H1 (cell line): ENCODE data around the gene PBX3. TPM values are rescaled to one million over a fixed set of nuclear protein-coding genes. Genes with fewer than 3 reads are reported as not detected.

Experiments
- RBBP5 ChIP-seq: IDR thresholded peaks from 2 replicates; pipeline ENCODE4 v1.7.1; 2012; ENCODE audit warnings: low read depth, mild to moderate bottlenecking, inconsistent platforms, low read length, moderate library complexity, borderline replicate concordance
- polyA plus RNA-seq, 7 experiments: library from polyadenylated mRNA; depleted of rRNA in 3 of 7; stranded (reverse) in 5 of 7; unstranded in 2 of 7; fragments of >200 nt in 5 of 7; fragments of 200-250 nt in 2 of 7; gene quantifications; 1 replicate in 5 of 7; 2 replicates in 1 of 7; 4 replicates in 1 of 7; pipeline versions ENCODE4 v1.2.1 to v1.2.3, GENCODE V29; 2011 to 2013; ENCODE audit warnings: missing spikeins in 2 of 7, mixed read lengths in 2 of 7
- total RNA-seq: library from RNA; stranded (reverse); fragmentation: NEBNext Ultra II Directional; extraction: Animal tissue kit (Norgen Biotek cat#: 25700); gene quantifications from 2 replicates; pipeline ENCODE4 v1.2.1, GENCODE V29; 2021
- TF ChIP-seq, protein P1 (sequence below): fragments of 300-600 bp; sonication (generic); IDR thresholded peaks from 2 replicates; pipeline ENCODE4 v1.7.1; 2012; ENCODE audit warnings: low read length, moderate library complexity, mild to moderate bottlenecking, inconsistent platforms; ENCODE audit not compliant: insufficient replicate concordance

The PBX3 gene
- total and polyA plus RNA-seq, 2 of the 8 experiments (the other 6 are each of a cell fraction or from before 2014, with no cell fraction given) = 22.7 to 44.3 TPM

DNA sequence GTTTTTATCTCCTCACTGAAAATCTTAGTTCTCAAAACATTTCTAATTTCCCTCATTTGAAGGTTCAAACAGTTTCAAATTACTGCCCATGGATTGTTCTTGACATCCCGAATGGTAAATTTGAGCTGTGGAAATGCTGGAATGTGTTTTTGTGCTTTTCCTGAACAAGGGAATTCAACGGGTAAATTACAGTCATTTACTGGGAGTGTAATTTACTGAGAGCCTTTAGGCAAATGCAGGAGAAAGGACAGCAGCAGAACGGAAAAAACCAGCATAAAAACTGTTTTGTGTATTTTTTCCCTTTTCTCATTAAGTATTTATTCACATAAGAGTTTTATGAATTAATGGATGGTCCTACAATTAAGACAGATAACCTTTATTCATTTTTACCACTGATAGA, 139.2 kb downstream of the PBX3 start (continued):
- TF ChIP-seq, protein P1, sequence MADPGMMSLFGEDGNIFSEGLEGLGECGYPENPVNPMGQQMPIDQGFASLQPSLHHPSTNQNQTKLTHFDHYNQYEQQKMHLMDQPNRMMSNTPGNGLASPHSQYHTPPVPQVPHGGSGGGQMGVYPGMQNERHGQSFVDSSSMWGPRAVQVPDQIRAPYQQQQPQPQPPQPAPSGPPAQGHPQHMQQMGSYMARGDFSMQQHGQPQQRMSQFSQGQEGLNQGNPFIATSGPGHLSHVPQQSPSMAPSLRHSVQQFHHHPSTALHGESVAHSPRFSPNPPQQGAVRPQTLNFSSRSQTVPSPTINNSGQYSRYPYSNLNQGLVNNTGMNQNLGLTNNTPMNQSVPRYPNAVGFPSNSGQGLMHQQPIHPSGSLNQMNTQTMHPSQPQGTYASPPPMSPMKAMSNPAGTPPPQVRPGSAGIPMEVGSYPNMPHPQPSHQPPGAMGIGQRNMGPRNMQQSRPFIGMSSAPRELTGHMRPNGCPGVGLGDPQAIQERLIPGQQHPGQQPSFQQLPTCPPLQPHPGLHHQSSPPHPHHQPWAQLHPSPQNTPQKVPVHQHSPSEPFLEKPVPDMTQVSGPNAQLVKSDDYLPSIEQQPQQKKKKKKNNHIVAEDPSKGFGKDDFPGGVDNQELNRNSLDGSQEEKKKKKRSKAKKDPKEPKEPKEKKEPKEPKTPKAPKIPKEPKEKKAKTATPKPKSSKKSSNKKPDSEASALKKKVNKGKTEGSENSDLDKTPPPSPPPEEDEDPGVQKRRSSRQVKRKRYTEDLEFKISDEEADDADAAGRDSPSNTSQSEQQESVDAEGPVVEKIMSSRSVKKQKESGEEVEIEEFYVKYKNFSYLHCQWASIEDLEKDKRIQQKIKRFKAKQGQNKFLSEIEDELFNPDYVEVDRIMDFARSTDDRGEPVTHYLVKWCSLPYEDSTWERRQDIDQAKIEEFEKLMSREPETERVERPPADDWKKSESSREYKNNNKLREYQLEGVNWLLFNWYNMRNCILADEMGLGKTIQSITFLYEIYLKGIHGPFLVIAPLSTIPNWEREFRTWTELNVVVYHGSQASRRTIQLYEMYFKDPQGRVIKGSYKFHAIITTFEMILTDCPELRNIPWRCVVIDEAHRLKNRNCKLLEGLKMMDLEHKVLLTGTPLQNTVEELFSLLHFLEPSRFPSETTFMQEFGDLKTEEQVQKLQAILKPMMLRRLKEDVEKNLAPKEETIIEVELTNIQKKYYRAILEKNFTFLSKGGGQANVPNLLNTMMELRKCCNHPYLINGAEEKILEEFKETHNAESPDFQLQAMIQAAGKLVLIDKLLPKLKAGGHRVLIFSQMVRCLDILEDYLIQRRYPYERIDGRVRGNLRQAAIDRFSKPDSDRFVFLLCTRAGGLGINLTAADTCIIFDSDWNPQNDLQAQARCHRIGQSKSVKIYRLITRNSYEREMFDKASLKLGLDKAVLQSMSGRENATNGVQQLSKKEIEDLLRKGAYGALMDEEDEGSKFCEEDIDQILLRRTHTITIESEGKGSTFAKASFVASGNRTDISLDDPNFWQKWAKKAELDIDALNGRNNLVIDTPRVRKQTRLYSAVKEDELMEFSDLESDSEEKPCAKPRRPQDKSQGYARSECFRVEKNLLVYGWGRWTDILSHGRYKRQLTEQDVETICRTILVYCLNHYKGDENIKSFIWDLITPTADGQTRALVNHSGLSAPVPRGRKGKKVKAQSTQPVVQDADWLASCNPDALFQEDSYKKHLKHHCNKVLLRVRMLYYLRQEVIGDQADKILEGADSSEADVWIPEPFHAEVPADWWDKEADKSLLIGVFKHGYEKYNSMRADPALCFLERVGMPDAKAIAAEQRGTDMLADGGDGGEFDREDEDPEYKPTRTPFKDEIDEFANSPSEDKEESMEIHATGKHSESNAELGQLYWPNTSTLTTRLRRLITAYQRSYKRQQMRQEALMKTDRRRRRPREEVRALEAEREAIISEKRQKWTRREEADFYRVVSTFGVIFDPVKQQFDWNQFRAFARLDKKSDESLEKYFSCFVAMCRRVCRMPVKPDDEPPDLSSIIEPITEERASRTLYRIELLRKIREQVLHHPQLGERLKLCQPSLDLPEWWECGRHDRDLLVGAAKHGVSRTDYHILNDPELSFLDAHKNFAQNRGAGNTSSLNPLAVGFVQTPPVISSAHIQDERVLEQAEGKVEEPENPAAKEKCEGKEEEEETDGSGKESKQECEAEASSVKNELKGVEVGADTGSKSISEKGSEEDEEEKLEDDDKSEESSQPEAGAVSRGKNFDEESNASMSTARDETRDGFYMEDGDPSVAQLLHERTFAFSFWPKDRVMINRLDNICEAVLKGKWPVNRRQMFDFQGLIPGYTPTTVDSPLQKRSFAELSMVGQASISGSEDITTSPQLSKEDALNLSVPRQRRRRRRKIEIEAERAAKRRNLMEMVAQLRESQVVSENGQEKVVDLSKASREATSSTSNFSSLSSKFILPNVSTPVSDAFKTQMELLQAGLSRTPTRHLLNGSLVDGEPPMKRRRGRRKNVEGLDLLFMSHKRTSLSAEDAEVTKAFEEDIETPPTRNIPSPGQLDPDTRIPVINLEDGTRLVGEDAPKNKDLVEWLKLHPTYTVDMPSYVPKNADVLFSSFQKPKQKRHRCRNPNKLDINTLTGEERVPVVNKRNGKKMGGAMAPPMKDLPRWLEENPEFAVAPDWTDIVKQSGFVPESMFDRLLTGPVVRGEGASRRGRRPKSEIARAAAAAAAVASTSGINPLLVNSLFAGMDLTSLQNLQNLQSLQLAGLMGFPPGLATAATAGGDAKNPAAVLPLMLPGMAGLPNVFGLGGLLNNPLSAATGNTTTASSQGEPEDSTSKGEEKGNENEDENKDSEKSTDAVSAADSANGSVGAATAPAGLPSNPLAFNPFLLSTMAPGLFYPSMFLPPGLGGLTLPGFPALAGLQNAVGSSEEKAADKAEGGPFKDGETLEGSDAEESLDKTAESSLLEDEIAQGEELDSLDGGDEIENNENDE = no peak
- no peak for TF ChIP-seq RBBP5
